HEK293 (cell line): Measurements from ENCODE around the gene KRTAP5-2.

Experiments used
- CTCF ChIA-PET: fragments of 350-600 bp; formaldehyde crosslinking; extraction: SDS; loops from one replicate; lab custom pipeline; 2021; ENCODE audit warnings: antibody characterized with exemption; lab: Yijun Ruan, JAX
- POLR2A ChIA-PET: fragments of 300-600 bp; formaldehyde crosslinking; extraction: SDS; loops from one replicate; lab custom pipeline; 2020; ENCODE audit warnings: antibody characterized with exemption, inconsistent platforms; lab: Yijun Ruan, JAX
- H3K27ac ChIP-seq: fragments of 200-500 bp; sonication (Bioruptor generic); 2 replicates; pipeline ENCODE4 v1.5.1; 2014; ENCODE audit warnings: low read depth, low read length, control low read depth, inconsistent platforms; ENCODE audit errors: extremely low read depth
- H3K36me3 ChIP-seq, 2 experiments: fragments of 200-500 bp in 1 of 2; sonication (Bioruptor generic) in 1 of 2; 1 replicate in 1 of 2; 2 replicates in 1 of 2; pipeline ENCODE4 v1.5.1; 2014 to 2017; ENCODE audit warnings: inconsistent platforms in 2 of 2, low read length in 2 of 2; ENCODE audit not compliant: control insufficient read depth in 2 of 2, insufficient read depth in 1 of 2
- H3K4me1 ChIP-seq: fragments of 200-500 bp; sonication (Bioruptor generic); 2 replicates; pipeline ENCODE4 v1.5.1; 2014; ENCODE audit warnings: mild to moderate bottlenecking, low read length, inconsistent platforms; ENCODE audit not compliant: control insufficient read depth, insufficient read depth
- H3K4me3 ChIP-seq: 2 replicates; pipeline ENCODE4 v1.5.1; 2011; ENCODE audit warnings: low read depth, mild to moderate bottlenecking, control low read depth, low read length, moderate library complexity
- H3K9me3 ChIP-seq: fragments of 200-500 bp; sonication (Bioruptor generic); 2 replicates; pipeline ENCODE4 v1.5.1; 2014; ENCODE audit warnings: low read depth, low read length, inconsistent platforms; ENCODE audit not compliant: control insufficient read depth, insufficient read depth
- MYNN ChIP-seq: fragments of 450-650 bp; formaldehyde crosslinking; IDR thresholded peaks from 2 replicates; pipeline ENCODE4 v1.5.1; 2016; ENCODE audit warnings: missing biosample characterization, missing genetic modification characterization, borderline replicate concordance
- SCRT2 ChIP-seq: fragments of 450-650 bp; formaldehyde crosslinking; IDR thresholded peaks from 2 replicates; pipeline ENCODE4 v1.5.1; 2016; ENCODE audit warnings: missing biosample characterization, missing genetic modification characterization
- ZBTB21 ChIP-seq: fragments of 450-650 bp; formaldehyde crosslinking; IDR thresholded peaks from 2 replicates; pipeline ENCODE4 v1.5.1; 2017; ENCODE audit warnings: missing biosample characterization, missing genetic modification characterization
- ZBTB7A ChIP-seq: fragments of 450-650 bp; formaldehyde crosslinking; IDR thresholded peaks from 2 replicates; pipeline ENCODE4 v1.5.1; 2016; ENCODE audit warnings: low read depth, missing biosample characterization, missing genetic modification characterization
- ZNF223 ChIP-seq: fragments of 450-650 bp; formaldehyde crosslinking; IDR thresholded peaks from 2 replicates; pipeline ENCODE4 v1.5.1; 2016; ENCODE audit warnings: missing biosample characterization, missing genetic modification characterization
- ZNF335 ChIP-seq: fragments of 450-650 bp; formaldehyde crosslinking; conservative IDR thresholded peaks from 2 replicates; pipeline ENCODE4 v1.5.1; 2016; ENCODE audit warnings: missing biosample characterization, missing genetic modification characterization
- ZNF423 ChIP-seq: fragments of 450-650 bp; formaldehyde crosslinking; IDR thresholded peaks from 2 replicates; pipeline ENCODE4 v1.5.1; 2016; ENCODE audit warnings: missing biosample characterization, missing genetic modification characterization
- ZNF624 ChIP-seq: fragments of 450-650 bp; formaldehyde crosslinking; IDR thresholded peaks from 2 replicates; pipeline ENCODE4 v1.5.1; 2017; ENCODE audit warnings: missing biosample characterization, missing genetic modification characterization
- ZNF768 ChIP-seq: fragments of 450-650 bp; formaldehyde crosslinking; IDR thresholded peaks from 2 replicates; pipeline ENCODE4 v1.5.1; 2018; ENCODE audit warnings: missing biosample characterization, mild to moderate bottlenecking, missing genetic modification characterization
- ZNF791 ChIP-seq: fragments of 450-650 bp; formaldehyde crosslinking; IDR thresholded peaks from 2 replicates; pipeline ENCODE4 v1.5.1; 2016; ENCODE audit warnings: missing biosample characterization, missing genetic modification characterization
- ZNF843 ChIP-seq: fragments of 450-650 bp; formaldehyde crosslinking; IDR thresholded peaks from 2 replicates; pipeline ENCODE4 v1.5.1; 2016; ENCODE audit warnings: missing biosample characterization, missing genetic modification characterization
- ZSCAN16 ChIP-seq: fragments of 450-650 bp; formaldehyde crosslinking; IDR thresholded peaks from 2 replicates; pipeline ENCODE4 v1.5.1; 2016; ENCODE audit warnings: missing biosample characterization, missing genetic modification characterization
- TF ChIP-seq, protein P1 (sequence below): fragments of 450-650 bp; formaldehyde crosslinking; IDR thresholded peaks from 2 replicates; pipeline ENCODE4 v1.5.1; 2016; ENCODE audit warnings: missing biosample characterization, missing genetic modification characterization
- TF ChIP-seq, protein P2 (sequence below): fragments of 450-650 bp; formaldehyde crosslinking; IDR thresholded peaks from 2 replicates; pipeline ENCODE4 v1.5.1; 2016; ENCODE audit warnings: missing biosample characterization, missing genetic modification characterization
- TF ChIP-seq, protein P3 (sequence below): fragments of 450-650 bp; formaldehyde crosslinking; IDR thresholded peaks from 2 replicates; pipeline ENCODE4 v1.5.1; 2016; ENCODE audit warnings: missing biosample characterization, missing genetic modification characterization, borderline replicate concordance
- TF ChIP-seq, protein P4 (sequence below): fragments of 450-650 bp; formaldehyde crosslinking; IDR thresholded peaks from 2 replicates; pipeline ENCODE4 v1.5.1; 2016; ENCODE audit warnings: missing biosample characterization, missing genetic modification characterization, low read depth
- TF ChIP-seq, protein P5 (sequence below): fragments of 450-650 bp; formaldehyde crosslinking; IDR thresholded peaks from 2 replicates; pipeline ENCODE4 v1.5.1; 2017; ENCODE audit warnings: missing biosample characterization, missing genetic modification characterization

The KRTAP5-2 gene

DNA sequence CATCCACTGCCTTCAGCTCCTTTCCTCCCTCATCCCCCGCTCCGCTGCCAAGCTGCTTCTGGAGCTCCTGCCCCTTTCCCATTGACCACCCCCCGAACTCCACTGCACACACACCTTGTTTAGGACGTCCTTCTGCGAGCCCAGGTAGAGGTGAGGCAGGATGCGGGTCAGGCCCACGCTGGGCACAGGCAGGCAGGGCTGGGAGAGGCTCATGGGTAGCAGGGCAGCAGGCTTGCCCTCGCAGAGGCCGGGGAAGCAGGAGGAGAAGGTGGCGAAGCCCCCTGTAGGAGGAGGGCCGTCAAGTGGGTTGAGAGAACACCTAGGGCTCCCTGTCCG is 39.4 kb downstream of the KRTAP5-2 start:
- Histone ChIP-seq H3K36me3 (peaks cover 0 to 63% of the 10 kb centered on the region in 2 experiments; a peak in 1 of 3 replicates), H3K4me3 (no peak overlapping the region)
- POLR2A ChIA-PET: interaction anchor here (0.6 to 0.7 kb wide), 2 partner anchors 10 to 12 kb away, joined by 3 to 4 read pairs; no protein-coding TSS in a partner anchor

DNA sequence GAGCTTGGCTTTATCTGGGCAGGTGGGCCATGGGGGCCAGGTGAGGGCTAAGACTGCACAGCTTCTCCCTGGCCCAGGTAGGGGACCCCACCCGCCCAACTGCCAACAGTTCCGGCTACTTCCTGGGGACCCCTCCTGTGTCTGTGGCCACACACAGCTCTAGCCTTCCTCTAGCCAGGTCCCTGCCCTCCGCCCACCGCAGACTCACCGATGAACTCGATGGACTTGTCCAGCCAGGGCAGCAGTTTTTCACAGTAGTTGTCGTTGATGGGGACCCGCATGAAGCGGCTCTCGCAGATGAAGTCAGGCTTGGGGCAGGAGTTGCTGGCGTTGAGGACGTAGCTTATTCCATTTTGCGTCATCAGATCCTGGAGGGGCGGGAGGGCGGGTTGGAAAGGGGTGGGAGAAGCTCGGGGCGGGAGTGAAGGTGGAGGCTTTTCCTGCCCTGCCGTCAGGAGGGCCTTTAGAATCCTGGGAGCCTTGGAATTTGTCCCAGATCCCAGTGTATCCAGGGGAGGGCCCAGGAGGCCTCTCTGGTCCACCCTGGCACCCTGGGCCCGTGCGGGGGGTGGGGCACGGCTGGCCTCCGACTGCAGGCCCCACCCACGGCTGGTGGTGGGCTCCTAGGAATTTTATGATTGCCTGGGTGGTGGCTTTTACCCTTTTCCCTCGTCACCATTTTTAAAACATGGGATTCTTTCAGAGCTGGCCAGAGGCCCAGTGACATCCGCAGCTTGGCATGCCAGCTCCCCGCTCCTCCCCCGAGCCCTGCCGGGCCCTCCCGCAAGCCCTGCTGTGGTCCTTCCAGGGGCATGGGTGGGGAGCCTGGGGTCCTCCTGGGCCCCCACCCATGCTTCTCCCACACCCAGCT is 40.0 kb downstream of the KRTAP5-2 start:
- H3K36me3 ChIP-seq: peaks cover 0 to 57% of the 10 kb centered on the region in 2 experiments; a peak in 1 of 3 replicates
- ChIA-PET POLR2A (interaction anchor here (0.6 to 0.7 kb wide), 3 partner anchors 10 to 13 kb away, joined by 3 to 6 read pairs (median 4); no protein-coding TSS in a partner anchor), CTCF (interaction anchor here (0.6 to 1.4 kb wide), 5 partner anchors 8 to 29 kb away, joined by 3 to 5 read pairs (median 3); no protein-coding TSS in a partner anchor)
- no peak overlapping the region for H3K27ac ChIP-seq
- H3K4me3 ChIP-seq: no peak overlapping the region
- H3K4me1 ChIP-seq: no peaks in the 10 kb centered on the region
- H3K9me3 ChIP-seq: no peaks in the 10 kb centered on the region
- TF ChIP-seq ZNF423: no peak
- TF ChIP-seq SCRT2 (tag by site-specific recombination): no peak
- TF ChIP-seq, protein P1, sequence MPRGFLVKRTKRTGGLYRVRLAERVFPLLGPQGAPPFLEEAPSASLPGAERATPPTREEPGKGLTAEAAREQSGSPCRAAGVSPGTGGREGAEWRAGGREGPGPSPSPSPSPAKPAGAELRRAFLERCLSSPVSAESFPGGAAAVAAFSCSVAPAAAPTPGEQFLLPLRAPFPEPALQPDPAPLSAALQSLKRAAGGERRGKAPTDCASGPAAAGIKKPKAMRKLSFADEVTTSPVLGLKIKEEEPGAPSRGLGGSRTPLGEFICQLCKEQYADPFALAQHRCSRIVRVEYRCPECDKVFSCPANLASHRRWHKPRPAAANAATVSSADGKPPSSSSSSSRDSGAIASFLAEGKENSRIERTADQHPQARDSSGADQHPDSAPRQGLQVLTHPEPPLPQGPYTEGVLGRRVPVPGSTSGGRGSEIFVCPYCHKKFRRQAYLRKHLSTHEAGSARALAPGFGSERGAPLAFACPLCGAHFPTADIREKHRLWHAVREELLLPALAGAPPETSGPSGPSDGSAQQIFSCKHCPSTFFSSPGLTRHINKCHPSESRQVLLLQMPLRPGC (tag by site-specific recombination): no peak
- no peak for TF ChIP-seq ZSCAN16 (tag by site-specific recombination)
- TF ChIP-seq ZNF843: no peak
- TF ChIP-seq, protein P2, sequence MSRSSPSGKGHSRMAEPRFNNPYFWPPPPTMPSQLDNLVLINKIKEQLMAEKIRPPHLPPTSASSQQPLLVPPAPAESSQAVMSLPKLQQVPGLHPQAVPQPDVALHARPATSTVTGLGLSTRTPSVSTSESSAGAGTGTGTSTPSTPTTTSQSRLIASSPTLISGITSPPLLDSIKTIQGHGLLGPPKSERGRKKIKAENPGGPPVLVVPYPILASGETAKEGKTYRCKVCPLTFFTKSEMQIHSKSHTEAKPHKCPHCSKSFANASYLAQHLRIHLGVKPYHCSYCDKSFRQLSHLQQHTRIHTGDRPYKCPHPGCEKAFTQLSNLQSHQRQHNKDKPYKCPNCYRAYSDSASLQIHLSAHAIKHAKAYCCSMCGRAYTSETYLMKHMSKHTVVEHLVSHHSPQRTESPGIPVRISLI (tag by site-specific recombination): no peak
- no peak for TF ChIP-seq ZNF624 (tag by site-specific recombination)
- TF ChIP-seq, protein P3, sequence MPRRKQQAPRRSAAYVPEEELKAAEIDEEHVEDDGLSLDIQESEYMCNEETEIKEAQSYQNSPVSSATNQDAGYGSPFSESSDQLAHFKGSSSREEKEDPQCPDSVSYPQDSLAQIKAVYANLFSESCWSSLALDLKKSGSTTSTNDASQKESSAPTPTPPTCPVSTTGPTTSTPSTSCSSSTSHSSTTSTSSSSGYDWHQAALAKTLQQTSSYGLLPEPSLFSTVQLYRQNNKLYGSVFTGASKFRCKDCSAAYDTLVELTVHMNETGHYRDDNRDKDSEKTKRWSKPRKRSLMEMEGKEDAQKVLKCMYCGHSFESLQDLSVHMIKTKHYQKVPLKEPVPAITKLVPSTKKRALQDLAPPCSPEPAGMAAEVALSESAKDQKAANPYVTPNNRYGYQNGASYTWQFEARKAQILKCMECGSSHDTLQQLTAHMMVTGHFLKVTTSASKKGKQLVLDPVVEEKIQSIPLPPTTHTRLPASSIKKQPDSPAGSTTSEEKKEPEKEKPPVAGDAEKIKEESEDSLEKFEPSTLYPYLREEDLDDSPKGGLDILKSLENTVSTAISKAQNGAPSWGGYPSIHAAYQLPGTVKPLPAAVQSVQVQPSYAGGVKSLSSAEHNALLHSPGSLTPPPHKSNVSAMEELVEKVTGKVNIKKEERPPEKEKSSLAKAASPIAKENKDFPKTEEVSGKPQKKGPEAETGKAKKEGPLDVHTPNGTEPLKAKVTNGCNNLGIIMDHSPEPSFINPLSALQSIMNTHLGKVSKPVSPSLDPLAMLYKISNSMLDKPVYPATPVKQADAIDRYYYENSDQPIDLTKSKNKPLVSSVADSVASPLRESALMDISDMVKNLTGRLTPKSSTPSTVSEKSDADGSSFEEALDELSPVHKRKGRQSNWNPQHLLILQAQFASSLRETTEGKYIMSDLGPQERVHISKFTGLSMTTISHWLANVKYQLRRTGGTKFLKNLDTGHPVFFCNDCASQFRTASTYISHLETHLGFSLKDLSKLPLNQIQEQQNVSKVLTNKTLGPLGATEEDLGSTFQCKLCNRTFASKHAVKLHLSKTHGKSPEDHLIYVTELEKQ (tag by site-specific recombination): no peak
- TF ChIP-seq ZBTB21 (tag by site-specific recombination): no peak
- TF ChIP-seq ZBTB7A: no peak
- TF ChIP-seq ZNF223 (tag by site-specific recombination): no peak
- TF ChIP-seq ZNF791 (tag by site-specific recombination): no peak
- TF ChIP-seq MYNN (tag by site-specific recombination): no peak
- TF ChIP-seq ZNF768 (tag by site-specific recombination): no peak
- TF ChIP-seq, protein P4, sequence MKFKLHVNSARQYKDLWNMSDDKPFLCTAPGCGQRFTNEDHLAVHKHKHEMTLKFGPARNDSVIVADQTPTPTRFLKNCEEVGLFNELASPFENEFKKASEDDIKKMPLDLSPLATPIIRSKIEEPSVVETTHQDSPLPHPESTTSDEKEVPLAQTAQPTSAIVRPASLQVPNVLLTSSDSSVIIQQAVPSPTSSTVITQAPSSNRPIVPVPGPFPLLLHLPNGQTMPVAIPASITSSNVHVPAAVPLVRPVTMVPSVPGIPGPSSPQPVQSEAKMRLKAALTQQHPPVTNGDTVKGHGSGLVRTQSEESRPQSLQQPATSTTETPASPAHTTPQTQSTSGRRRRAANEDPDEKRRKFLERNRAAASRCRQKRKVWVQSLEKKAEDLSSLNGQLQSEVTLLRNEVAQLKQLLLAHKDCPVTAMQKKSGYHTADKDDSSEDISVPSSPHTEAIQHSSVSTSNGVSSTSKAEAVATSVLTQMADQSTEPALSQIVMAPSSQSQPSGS (tag by site-specific recombination): no peak
- TF ChIP-seq ZNF335 (tag by site-specific recombination): no peak
- TF ChIP-seq, protein P5, sequence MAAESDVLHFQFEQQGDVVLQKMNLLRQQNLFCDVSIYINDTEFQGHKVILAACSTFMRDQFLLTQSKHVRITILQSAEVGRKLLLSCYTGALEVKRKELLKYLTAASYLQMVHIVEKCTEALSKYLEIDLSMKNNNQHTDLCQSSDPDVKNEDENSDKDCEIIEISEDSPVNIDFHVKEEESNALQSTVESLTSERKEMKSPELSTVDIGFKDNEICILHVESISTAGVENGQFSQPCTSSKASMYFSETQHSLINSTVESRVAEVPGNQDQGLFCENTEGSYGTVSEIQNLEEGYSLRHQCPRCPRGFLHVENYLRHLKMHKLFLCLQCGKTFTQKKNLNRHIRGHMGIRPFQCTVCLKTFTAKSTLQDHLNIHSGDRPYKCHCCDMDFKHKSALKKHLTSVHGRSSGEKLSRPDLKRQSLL (tag by site-specific recombination): no peak

More for the DNA sequence above, 39.4 kb downstream of the KRTAP5-2 start:
- TF ChIP-seq, protein P3 (tag by site-specific recombination): no peak
- CTCF ChIA-PET: interaction anchor here (0.7 to 1.0 kb wide), 2 partner anchors 11 to 30 kb away, joined by 3 to 4 read pairs; no protein-coding TSS in a partner anchor
- Histone ChIP-seq H3K4me1 (no peaks in the 10 kb centered on the region), H3K27ac (no peak overlapping the region), H3K9me3 (no peaks in the 10 kb centered on the region)
